Endodermal cell (in vitro differentiated cells): ENCODE results near the gene MRNIP. TPM values are rescaled to one million over a fixed set of nuclear protein-coding genes. Genes with fewer than 3 reads are reported as not detected.

Experiments
- DNase-seq: peaks from one replicate; pipeline ENCODE4 v3.0.0-alpha.2; 2017
- H3K27ac ChIP-seq: 2 replicates; pipeline ENCODE4 v1.5.1; 2013; ENCODE audit warnings: mild to moderate bottlenecking, low read depth, low read length, moderate library complexity
- H3K27me3 ChIP-seq: 2 replicates; pipeline ENCODE4 v1.6.1; 2013; ENCODE audit warnings: mild to moderate bottlenecking, low read length, moderate library complexity; ENCODE audit not compliant: insufficient read depth, control insufficient read depth, poor library complexity, severe bottlenecking
- H3K36me3 ChIP-seq: 2 replicates; pipeline ENCODE4 v1.7.0; 2013; ENCODE audit warnings: mild to moderate bottlenecking, low read length, moderate library complexity; ENCODE audit not compliant: control insufficient read depth, insufficient read depth
- H3K4me1 ChIP-seq: one replicate; pipeline ENCODE4 v1.7.0; 2013; ENCODE audit warnings: low read length; ENCODE audit not compliant: control insufficient read depth, insufficient read depth
- H3K4me3 ChIP-seq: 2 replicates; pipeline ENCODE4 v1.5.1; 2013; ENCODE audit warnings: mild to moderate bottlenecking, low read length, moderate library complexity
- H3K9ac ChIP-seq: 2 replicates; pipeline ENCODE4 v1.6.1; 2013; ENCODE audit warnings: mild to moderate bottlenecking, low read length, moderate library complexity; ENCODE audit not compliant: poor library complexity, severe bottlenecking; ENCODE audit errors: extremely low read depth
- H3K9me3 ChIP-seq: 2 replicates; pipeline ENCODE4 v1.6.1; 2013; ENCODE audit warnings: mild to moderate bottlenecking, low read length, moderate library complexity; ENCODE audit not compliant: control insufficient read depth
- H3K27ac Mint-ChIP-seq: 2 replicates; pipeline ENCODE4 v1.8.0; 2020; ENCODE audit warnings: mixed read lengths
- H3K27me3 Mint-ChIP-seq: 2 replicates; pipeline ENCODE4 v1.8.0; 2021; ENCODE audit warnings: mild to moderate bottlenecking, mixed read lengths; ENCODE audit not compliant: insufficient read depth
- H3K36me3 Mint-ChIP-seq: 2 replicates; pipeline ENCODE4 v1.8.0; 2020; ENCODE audit warnings: low read depth, mixed read lengths
- H3K4me1 Mint-ChIP-seq: 2 replicates; pipeline ENCODE4 v1.8.0; 2020; ENCODE audit warnings: mixed read lengths
- H3K4me3 Mint-ChIP-seq: 2 replicates; pipeline ENCODE4 v1.8.0; 2020; ENCODE audit warnings: mild to moderate bottlenecking, moderate library complexity, mixed read lengths
- H3K9me3 Mint-ChIP-seq: 2 replicates; pipeline ENCODE4 v1.8.0; 2020; ENCODE audit warnings: mild to moderate bottlenecking, mixed read lengths
- WGBS, 2 experiments: methylation state at CpG; one replicate each; pipeline versions ENCODE4 v1.1.5 to v1.1.7; 2013; ENCODE audit warnings: missing lambda C conversion rate in 2 of 2, mixed read lengths in 1 of 2; ENCODE audit not compliant: insufficient coverage in 1 of 2, insufficient read length in 1 of 2; 5-methylcytosine and 5-hydroxymethylcytosine counted together
- total RNA-seq, 2 donors: library from RNA; stranded (reverse); fragmentation: NEBNext Ultra II Directional in 1 of 2; extraction: Animal tissue kit (Norgen Biotek cat#: 25700) in 1 of 2; gene quantifications; 2 replicates in 1 of 2; 3 replicates in 1 of 2; pipeline ENCODE4 v1.2.1, GENCODE V29; 2021
- TF ChIP-seq, protein P1 (sequence below): fragments of 200-600 bp; sonication (generic); conservative IDR thresholded peaks from 2 replicates; pipeline ENCODE4 v1.5.0; 2021; ENCODE audit warnings: antibody characterized with exemption, mild to moderate bottlenecking

MRNIP gene
- total RNA-seq, 2 donors from 2014 or later, result 45.8 to 55.3 TPM

DNA sequence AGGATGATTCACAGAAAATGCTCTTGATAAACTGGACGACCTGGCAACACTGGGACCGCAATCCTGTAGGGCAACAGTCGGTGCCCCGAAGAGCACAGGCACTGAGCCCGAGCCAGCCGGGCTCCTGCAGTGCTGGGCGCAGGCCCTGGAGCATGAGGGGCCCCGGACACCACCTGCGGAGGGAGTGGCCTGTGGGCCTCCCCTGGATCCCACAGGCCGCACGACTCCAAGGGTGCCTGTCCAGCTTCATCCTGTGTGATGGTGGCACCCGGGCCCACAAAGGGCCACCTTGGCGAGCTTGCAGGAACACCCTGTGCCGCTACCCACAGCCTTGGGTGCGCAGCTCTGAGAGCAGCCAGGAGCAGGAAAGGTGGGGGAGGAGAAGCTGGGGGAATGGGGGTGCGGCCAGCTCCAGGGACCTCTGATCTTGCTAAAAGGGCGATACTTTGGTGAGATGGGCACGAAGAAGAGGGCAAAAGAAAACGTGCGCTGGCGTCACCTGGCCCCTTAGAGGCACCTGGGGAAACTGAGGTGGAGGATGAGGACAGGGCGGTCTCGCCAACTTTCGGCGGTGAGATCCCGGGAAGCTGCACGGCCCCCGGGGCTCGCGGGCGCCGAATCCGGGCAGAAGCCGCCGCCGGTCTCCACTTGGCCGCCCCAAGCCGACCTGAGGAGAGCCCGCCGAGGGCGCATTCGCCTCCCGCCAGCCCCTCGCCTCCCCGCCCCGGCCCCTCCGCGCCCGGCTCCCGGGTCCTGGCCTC lies 48.4 kb upstream of the MRNIP start:
- Histone ChIP-seq H3K4me3 (peak overlapping the region; percentile 85), H3K36me3 (peaks cover 24% of the 10 kb centered on the region), H3K4me1 (no peaks in the 10 kb centered on the region), H3K9me3 (no peaks in the 10 kb centered on the region), H3K27me3 (no peaks in the 10 kb centered on the region), H3K9ac (peak overlapping the region; percentile 34), H3K27ac (no peak overlapping the region)
- Mint-ChIP-seq H3K4me1 (no peaks in the 10 kb centered on the region), H3K4me3 (peak overlapping the region; percentile 76), H3K36me3 (peaks cover 28% of the 10 kb centered on the region), H3K27ac (no peak overlapping the region), H3K27me3 (no peaks in the 10 kb centered on the region), H3K9me3 (no peaks in the 10 kb centered on the region)
- 25 to 65% methylated on average over 18 to 50 of the region's 50 CpGs for WGBS, 2 experiments
- TF ChIP-seq, protein P1, sequence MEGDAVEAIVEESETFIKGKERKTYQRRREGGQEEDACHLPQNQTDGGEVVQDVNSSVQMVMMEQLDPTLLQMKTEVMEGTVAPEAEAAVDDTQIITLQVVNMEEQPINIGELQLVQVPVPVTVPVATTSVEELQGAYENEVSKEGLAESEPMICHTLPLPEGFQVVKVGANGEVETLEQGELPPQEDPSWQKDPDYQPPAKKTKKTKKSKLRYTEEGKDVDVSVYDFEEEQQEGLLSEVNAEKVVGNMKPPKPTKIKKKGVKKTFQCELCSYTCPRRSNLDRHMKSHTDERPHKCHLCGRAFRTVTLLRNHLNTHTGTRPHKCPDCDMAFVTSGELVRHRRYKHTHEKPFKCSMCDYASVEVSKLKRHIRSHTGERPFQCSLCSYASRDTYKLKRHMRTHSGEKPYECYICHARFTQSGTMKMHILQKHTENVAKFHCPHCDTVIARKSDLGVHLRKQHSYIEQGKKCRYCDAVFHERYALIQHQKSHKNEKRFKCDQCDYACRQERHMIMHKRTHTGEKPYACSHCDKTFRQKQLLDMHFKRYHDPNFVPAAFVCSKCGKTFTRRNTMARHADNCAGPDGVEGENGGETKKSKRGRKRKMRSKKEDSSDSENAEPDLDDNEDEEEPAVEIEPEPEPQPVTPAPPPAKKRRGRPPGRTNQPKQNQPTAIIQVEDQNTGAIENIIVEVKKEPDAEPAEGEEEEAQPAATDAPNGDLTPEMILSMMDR, result no peak
- DNase-seq, result peak; percentile 73

DNA sequence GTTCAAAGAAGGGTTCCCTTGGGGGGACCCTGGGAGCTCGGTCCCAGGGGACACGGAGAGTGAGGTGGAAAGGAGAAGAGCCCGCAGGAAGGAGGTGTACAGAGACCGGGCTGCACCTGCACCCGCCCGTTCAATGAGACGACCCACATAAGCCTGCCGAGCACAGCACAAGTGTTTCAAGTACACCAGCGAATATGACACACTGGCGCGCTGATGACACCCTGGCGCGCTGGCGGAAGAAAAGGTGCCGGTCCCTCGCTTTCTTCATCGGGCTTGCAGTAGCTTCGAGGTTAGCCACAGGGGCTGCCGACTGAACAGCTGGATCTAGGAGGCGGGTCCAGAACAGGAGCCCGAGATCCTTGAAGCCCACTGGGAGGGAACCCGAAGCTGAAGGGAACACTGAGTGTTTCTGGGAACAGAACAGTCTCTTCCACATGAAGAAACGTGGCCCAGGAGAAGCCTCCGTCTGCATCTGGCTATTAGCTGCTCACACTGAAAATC lies 47.7 kb upstream of the MRNIP start:
- Mint-ChIP-seq H3K27me3 (no peaks in the 10 kb centered on the region), H3K36me3 (peaks cover 29% of the 10 kb centered on the region), H3K9me3 (no peaks in the 10 kb centered on the region), H3K4me1 (no peaks in the 10 kb centered on the region), H3K27ac (peak overlapping the region; percentile 36), H3K4me3 (peak overlapping the region; percentile 76)
- Histone ChIP-seq H3K9me3 (no peaks in the 10 kb centered on the region), H3K27me3 (no peaks in the 10 kb centered on the region), H3K4me1 (no peaks in the 10 kb centered on the region), H3K9ac (no peak overlapping the region), H3K4me3 (peak overlapping the region; percentile 85), H3K27ac (no peak overlapping the region), H3K36me3 (peaks cover 24% of the 10 kb centered on the region)
- DNase-seq, result no peak
- TF ChIP-seq, protein P1, result no peak
- WGBS, 2 experiments, result 94% methylated on average over 23 to 24 of the region's 24 CpGs

DNA sequence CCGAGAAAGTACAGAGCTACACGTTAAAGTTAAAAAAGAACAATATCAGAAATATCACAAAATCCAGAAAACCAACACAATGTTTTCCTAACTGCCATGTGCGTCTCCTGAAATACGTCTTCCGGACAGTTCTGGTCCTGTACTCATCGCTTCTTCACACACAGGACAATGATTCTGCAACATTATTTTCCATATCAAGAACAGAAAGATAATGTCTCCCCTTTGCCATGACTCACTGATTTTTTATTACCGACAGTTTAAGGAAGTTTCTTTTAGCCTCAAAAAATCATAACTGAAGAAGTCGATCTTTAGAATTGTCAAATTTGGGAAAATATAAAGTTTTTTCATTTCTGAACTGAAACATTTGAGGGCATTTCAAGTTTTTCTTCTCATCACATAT lies 46.5 kb upstream of the MRNIP start:
- H3K9me3 ChIP-seq, result no peaks in the 10 kb centered on the region
- H3K4me1 Mint-ChIP-seq, result no peaks in the 10 kb centered on the region
- no peaks in the 10 kb centered on the region for H3K27me3 ChIP-seq
- H3K4me3 ChIP-seq, result no peak overlapping the region
- no peaks in the 10 kb centered on the region for H3K4me1 ChIP-seq
- TF ChIP-seq, protein P1, result no peak
- 97 to 98% methylated on average over 6 to 8 of the region's 8 CpGs for WGBS, 2 experiments
- no peak overlapping the region for H3K9ac ChIP-seq
- H3K27ac Mint-ChIP-seq, result no peak overlapping the region
- H3K36me3 ChIP-seq, result peaks cover 30% of the 10 kb centered on the region
- no peak for DNase-seq
- no peaks in the 10 kb centered on the region for H3K9me3 Mint-ChIP-seq
- no peak overlapping the region for H3K4me3 Mint-ChIP-seq
- H3K36me3 Mint-ChIP-seq, result peaks cover 31% of the 10 kb centered on the region
- no peak overlapping the region for H3K27ac ChIP-seq
- no peaks in the 10 kb centered on the region for H3K27me3 Mint-ChIP-seq
